Measurements from ENCODE around the gene CCDC24.

The CCDC24 gene

GRCh38 chr1:43982808-43983207 lies 8.6 kb upstream of the CCDC24 start:
- Histone ChIP-seq H3F3A (ENCODE audit: low read depth) (no peaks in the 10 kb centered on the region), H3K9me3 (ENCODE audit: insufficient read depth, low read depth, low read length) (no peaks in the 10 kb centered on the region), H4K20me1 (ENCODE audit: insufficient read depth, low read length, poor library complexity, severe bottlenecking) (peaks cover 10% of the 10 kb centered on the region), H2AFZ (ENCODE audit: low read length) (no peak overlapping the region), H3K36me3 (ENCODE audit: insufficient read depth, low read length) (no peaks in the 10 kb centered on the region; the same call in 1 of the 2 replicates), H3K79me2 (ENCODE audit: insufficient read depth, low read length) (peaks cover 16% of the 10 kb centered on the region; the same call in 1 of the 2 replicates), H3K4me2 (ENCODE audit: low read depth, low read length, poor library complexity, severe bottlenecking) (no peak overlapping the region), H3K4me3 (ENCODE audit: low read length, poor library complexity, severe bottlenecking) (no peak overlapping the region), H3K4me1 (ENCODE audit: insufficient read depth, low read length, poor library complexity, severe bottlenecking) (peaks cover 24% of the 10 kb centered on the region), H3K9ac (ENCODE audit: low read depth, low read length, poor library complexity, severe bottlenecking) (no peak overlapping the region), H3K9me2 (replicated peaks; ENCODE audit: low read depth, low read length) (no peaks in the 10 kb centered on the region), H3K27me3 (ENCODE audit: insufficient read depth, low read length, poor library complexity, severe bottlenecking) (no peaks in the 10 kb centered on the region)
- TF ChIP-seq CTCF (conservative IDR thresholded peaks at IDR 0.05; ENCODE audit: low read length) (no peak), EZH2phosphoT487 (IDR thresholded peaks at IDR 0.05; ENCODE audit: borderline replicate concordance) (no peak)

- Histone ChIP-seq H2AFZ (ENCODE audit: low read length) (no peak overlapping the region), H3K9ac (ENCODE audit: low read depth, low read length, poor library complexity, severe bottlenecking) (no peak overlapping the region), H3K36me3 (ENCODE audit: insufficient read depth, low read length) (no peaks in the 10 kb centered on the region; the same call in 1 of the 2 replicates), H3K4me2 (ENCODE audit: low read depth, low read length, poor library complexity, severe bottlenecking) (no peak overlapping the region), H3K79me2 (ENCODE audit: insufficient read depth, low read length) (peaks cover 11% of the 10 kb centered on the region; the same call in 1 of the 2 replicates), H3K27me3 (ENCODE audit: insufficient read depth, low read length, poor library complexity, severe bottlenecking) (no peaks in the 10 kb centered on the region), H3F3A (ENCODE audit: low read depth) (no peaks in the 10 kb centered on the region), H4K20me1 (ENCODE audit: insufficient read depth, low read length, poor library complexity, severe bottlenecking) (peaks cover 4% of the 10 kb centered on the region), H3K9me3 (ENCODE audit: insufficient read depth, low read depth, low read length) (no peaks in the 10 kb centered on the region), H3K4me1 (ENCODE audit: insufficient read depth, low read length, poor library complexity, severe bottlenecking) (peaks cover 19% of the 10 kb centered on the region), H3K4me3 (ENCODE audit: low read length, poor library complexity, severe bottlenecking) (no peak overlapping the region), H3K9me2 (replicated peaks; ENCODE audit: low read depth, low read length) (no peaks in the 10 kb centered on the region)
- TF ChIP-seq CTCF (conservative IDR thresholded peaks at IDR 0.05; ENCODE audit: low read length) (no peak), EZH2phosphoT487 (IDR thresholded peaks at IDR 0.05; ENCODE audit: borderline replicate concordance) (no peak)
Observed at GRCh38 chr1:43983253-43983899, 8.0 kb upstream of the CCDC24 start.

- Histone ChIP-seq H3K79me2 (ENCODE audit: insufficient read depth, low read length) (peaks cover 5% of the 10 kb centered on the region; the same call in 1 of the 2 replicates), H3K4me2 (ENCODE audit: low read depth, low read length, poor library complexity, severe bottlenecking) (no peak overlapping the region), H3K4me3 (ENCODE audit: low read length, poor library complexity, severe bottlenecking) (no peak overlapping the region), H3K27me3 (ENCODE audit: insufficient read depth, low read length, poor library complexity, severe bottlenecking) (no peaks in the 10 kb centered on the region), H3F3A (ENCODE audit: low read depth) (no peaks in the 10 kb centered on the region), H2AFZ (ENCODE audit: low read length) (no peak overlapping the region), H3K9ac (ENCODE audit: low read depth, low read length, poor library complexity, severe bottlenecking) (no peak overlapping the region), H3K9me2 (replicated peaks; ENCODE audit: low read depth, low read length) (no peaks in the 10 kb centered on the region), H3K36me3 (ENCODE audit: insufficient read depth, low read length) (no peaks in the 10 kb centered on the region; the same call in 1 of the 2 replicates), H4K20me1 (ENCODE audit: insufficient read depth, low read length, poor library complexity, severe bottlenecking) (no peaks in the 10 kb centered on the region), H3K9me3 (ENCODE audit: insufficient read depth, low read depth, low read length) (no peaks in the 10 kb centered on the region), H3K4me1 (ENCODE audit: insufficient read depth, low read length, poor library complexity, severe bottlenecking) (peaks cover 9% of the 10 kb centered on the region)
- TF ChIP-seq CTCF (conservative IDR thresholded peaks at IDR 0.05; ENCODE audit: low read length): no peak
- no peak for TF ChIP-seq EZH2phosphoT487 (IDR thresholded peaks at IDR 0.05; ENCODE audit: borderline replicate concordance)
Observed at GRCh38 chr1:43984855-43985254, 6.5 kb upstream of the CCDC24 start.

All from Loucy (cell line).